OCI-LY1 (cell line): ENCODE results near the gene ZDHHC6.

ENCODE experiments used
- H2AFZ ChIP-seq: fragments of 200-600 bp; sonication (generic), shearing (Covaris generic); 2 replicates; pipeline ENCODE4 v1.6.0; 2014; ENCODE audit warnings: antibody characterized with exemption, mild to moderate bottlenecking, low read length
- H3F3A ChIP-seq: fragments of 200-600 bp; sonication (generic), shearing (Covaris generic); 2 replicates; pipeline ENCODE4 v1.6.0; 2014; ENCODE audit warnings: mild to moderate bottlenecking, antibody characterized with exemption, low read length, moderate library complexity; ENCODE audit not compliant: insufficient read depth
- H3K27ac ChIP-seq: fragments of 200-600 bp; sonication (generic); 2 replicates; pipeline ENCODE4 v1.5.1; 2014; ENCODE audit warnings: low read length, mixed run types, mild to moderate bottlenecking, low read depth; ENCODE audit not compliant: poor library complexity, severe bottlenecking
- H3K27me3 ChIP-seq: fragments of 200-600 bp; sonication (generic); 2 replicates; pipeline ENCODE4 v1.6.0; 2014; ENCODE audit warnings: antibody characterized with exemption, mild to moderate bottlenecking, low read length, moderate library complexity; ENCODE audit not compliant: insufficient read depth
- H3K36me3 ChIP-seq: fragments of 200-600 bp; sonication (generic); 2 replicates; pipeline ENCODE4 v1.6.1; 2014; ENCODE audit warnings: mild to moderate bottlenecking, antibody characterized with exemption, low read length, moderate library complexity, mixed read lengths; ENCODE audit not compliant: insufficient read depth
- H3K4me1 ChIP-seq: fragments of 200-600 bp; sonication (generic); 2 replicates; pipeline ENCODE4 v1.5.1; 2014; ENCODE audit warnings: mild to moderate bottlenecking, low read length, moderate library complexity; ENCODE audit not compliant: insufficient read depth, severe bottlenecking
- H3K4me2 ChIP-seq: fragments of 200-600 bp; sonication (generic), shearing (Covaris generic); 2 replicates; pipeline ENCODE4 v1.6.1; 2014; ENCODE audit warnings: low read length
- H3K4me3 ChIP-seq: fragments of 200-600 bp; sonication (generic); 2 replicates; pipeline ENCODE4 v1.5.1; 2014; ENCODE audit warnings: low read length, low read depth, mild to moderate bottlenecking, mixed read lengths; ENCODE audit not compliant: poor library complexity, severe bottlenecking
- H3K79me2 ChIP-seq: fragments of 200-600 bp; shearing (Covaris generic); 2 replicates; pipeline ENCODE4 v1.6.1; 2016; ENCODE audit warnings: mixed run types, low read length, mixed read lengths; ENCODE audit not compliant: insufficient read depth
- H3K9ac ChIP-seq: fragments of 200-600 bp; sonication (generic), shearing (Covaris generic); 2 replicates; pipeline ENCODE4 v1.6.1; 2014; ENCODE audit warnings: mild to moderate bottlenecking, low read length, mixed read lengths
- H3K9me2 ChIP-seq: fragments of 200-600 bp; sonication (generic), shearing (Covaris generic); 2 replicates; pipeline ENCODE4 v1.6.1; 2014; ENCODE audit warnings: low read depth, mild to moderate bottlenecking, low read length, mixed read lengths
- H3K9me3 ChIP-seq: fragments of 200-600 bp; shearing (Covaris generic); 2 replicates; pipeline ENCODE4 v1.6.1; 2014; ENCODE audit warnings: low read length, mixed read lengths
- H4K20me1 ChIP-seq: fragments of 200-600 bp; sonication (generic), shearing (Covaris generic); 2 replicates; pipeline ENCODE4 v1.6.0; 2016; ENCODE audit warnings: mild to moderate bottlenecking, low read length; ENCODE audit not compliant: insufficient read depth
- EZH2 ChIP-seq: fragments of 200-600 bp; sonication (generic), shearing (Covaris generic); IDR thresholded peaks from 2 replicates; pipeline ENCODE4 v1.8.0; 2017; ENCODE audit warnings: borderline replicate concordance, mixed run types, mild to moderate bottlenecking, antibody characterized with exemption, low read length, moderate library complexity, mixed read lengths
- TF ChIP-seq, protein P1 (sequence below): fragments of 200-600 bp; sonication (generic), shearing (Covaris generic); IDR thresholded peaks from 2 replicates; pipeline ENCODE4 v1.5.1; 2017; ENCODE audit warnings: mild to moderate bottlenecking, antibody characterized with exemption, low read length, moderate library complexity, mixed read lengths

Gene ZDHHC6, protein sequence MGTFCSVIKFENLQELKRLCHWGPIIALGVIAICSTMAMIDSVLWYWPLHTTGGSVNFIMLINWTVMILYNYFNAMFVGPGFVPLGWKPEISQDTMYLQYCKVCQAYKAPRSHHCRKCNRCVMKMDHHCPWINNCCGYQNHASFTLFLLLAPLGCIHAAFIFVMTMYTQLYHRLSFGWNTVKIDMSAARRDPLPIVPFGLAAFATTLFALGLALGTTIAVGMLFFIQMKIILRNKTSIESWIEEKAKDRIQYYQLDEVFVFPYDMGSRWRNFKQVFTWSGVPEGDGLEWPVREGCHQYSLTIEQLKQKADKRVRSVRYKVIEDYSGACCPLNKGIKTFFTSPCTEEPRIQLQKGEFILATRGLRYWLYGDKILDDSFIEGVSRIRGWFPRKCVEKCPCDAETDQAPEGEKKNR

DNA sequence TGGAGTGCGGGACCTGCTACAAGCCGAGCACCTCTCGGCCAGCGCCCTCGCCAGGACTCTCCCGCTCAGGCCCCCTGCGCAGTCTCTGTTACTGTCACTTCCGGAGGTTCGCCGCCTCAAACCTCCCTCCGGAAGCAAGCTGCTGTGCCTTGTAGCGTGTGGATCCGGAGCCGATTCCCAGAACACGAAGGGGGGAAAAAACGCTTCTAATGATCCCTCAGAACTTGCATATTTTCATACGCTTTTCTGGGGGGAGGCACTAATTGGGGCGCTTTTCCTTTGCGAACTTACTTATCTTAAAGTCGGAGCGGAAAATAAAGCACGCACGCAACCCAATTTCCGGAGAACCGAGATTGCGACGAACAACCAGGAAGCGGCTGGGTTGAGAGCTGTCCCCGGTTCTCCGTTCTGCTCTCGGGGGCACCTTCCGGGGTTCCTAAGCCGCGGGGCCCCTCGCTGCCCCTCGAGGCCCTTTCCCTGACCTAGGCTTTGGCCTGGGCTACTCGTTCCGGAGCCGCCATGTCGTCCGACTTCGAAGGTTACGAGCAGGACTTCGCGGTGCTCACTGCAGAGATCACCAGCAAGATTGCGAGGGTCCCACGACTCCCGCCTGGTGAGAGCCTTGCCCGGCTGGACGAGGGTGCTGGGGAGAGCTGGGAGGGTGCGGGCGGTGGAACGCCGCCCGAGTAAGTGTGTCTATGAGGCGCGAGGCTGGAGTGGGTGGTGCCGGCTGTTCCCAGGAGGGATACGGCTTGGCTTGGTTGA, at the start of gene ZDHHC6, which contains the start of gene VTI1A:
TSS of gene ZDHHC6 (minus strand) at position 60 of the 765 bp plus-strand sequence. CDS start 1,478 bp downstream, outside the sequence.
TSS of gene VTI1A (plus strand) at position 361 of the 765 bp plus-strand sequence. CDS start at position 520, 159 bp downstream.
- Histone ChIP-seq H3K9me3 (no peaks in the 10 kb centered on the region), H3K4me1 (peaks cover 24% of the 10 kb centered on the region), H3K9ac (peak within 1 kb of the TSS; percentile 95), H3K79me2 (peaks cover 40% of the 10 kb centered on the region), H3K4me2 (peak within 1 kb of the TSS; percentile 72), H2AFZ (no peak within 1 kb of the TSS), H3F3A (no peaks in the 10 kb centered on the region; the same call in 1 of the 2 replicates), H3K36me3 (peaks cover 35% of the 10 kb centered on the region), H3K27ac (peak within 1 kb of the TSS; percentile 42), H3K4me3 (peak within 1 kb of the TSS; percentile 90), H3K9me2 (no peaks in the 10 kb centered on the region), H3K27me3 (no peaks in the 10 kb centered on the region), H4K20me1 (no peaks in the 10 kb centered on the region)
- TF ChIP-seq, protein P1, sequence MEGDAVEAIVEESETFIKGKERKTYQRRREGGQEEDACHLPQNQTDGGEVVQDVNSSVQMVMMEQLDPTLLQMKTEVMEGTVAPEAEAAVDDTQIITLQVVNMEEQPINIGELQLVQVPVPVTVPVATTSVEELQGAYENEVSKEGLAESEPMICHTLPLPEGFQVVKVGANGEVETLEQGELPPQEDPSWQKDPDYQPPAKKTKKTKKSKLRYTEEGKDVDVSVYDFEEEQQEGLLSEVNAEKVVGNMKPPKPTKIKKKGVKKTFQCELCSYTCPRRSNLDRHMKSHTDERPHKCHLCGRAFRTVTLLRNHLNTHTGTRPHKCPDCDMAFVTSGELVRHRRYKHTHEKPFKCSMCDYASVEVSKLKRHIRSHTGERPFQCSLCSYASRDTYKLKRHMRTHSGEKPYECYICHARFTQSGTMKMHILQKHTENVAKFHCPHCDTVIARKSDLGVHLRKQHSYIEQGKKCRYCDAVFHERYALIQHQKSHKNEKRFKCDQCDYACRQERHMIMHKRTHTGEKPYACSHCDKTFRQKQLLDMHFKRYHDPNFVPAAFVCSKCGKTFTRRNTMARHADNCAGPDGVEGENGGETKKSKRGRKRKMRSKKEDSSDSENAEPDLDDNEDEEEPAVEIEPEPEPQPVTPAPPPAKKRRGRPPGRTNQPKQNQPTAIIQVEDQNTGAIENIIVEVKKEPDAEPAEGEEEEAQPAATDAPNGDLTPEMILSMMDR, result peak; percentile 31; the same call in 1 of the 2 replicates
- no peak for TF ChIP-seq EZH2

DNA sequence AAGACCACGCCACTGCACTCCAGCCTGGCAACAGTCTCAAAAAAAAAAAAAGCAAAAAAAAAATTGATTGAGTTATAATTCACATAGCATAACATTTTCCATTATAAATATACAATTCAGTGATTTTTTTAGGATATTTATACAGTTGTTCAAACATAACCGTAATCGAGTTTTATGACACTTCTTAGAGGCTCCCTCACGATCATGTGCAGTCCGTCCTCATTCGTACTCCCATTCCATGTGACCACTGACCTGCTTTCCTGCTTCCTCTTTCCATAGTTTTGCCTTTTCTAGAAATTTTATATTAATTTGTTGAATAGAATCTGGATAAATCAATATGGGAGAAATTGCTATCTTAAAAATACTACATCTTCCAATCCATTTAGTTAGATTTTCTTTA, 46.0 kb upstream of the ZDHHC6 start:
- Histone ChIP-seq H4K20me1 (no peaks in the 10 kb centered on the region), H3F3A (no peaks in the 10 kb centered on the region), H3K27me3 (no peaks in the 10 kb centered on the region), H3K36me3 (no peaks in the 10 kb centered on the region), H3K27ac (no peak overlapping the region), H3K4me1 (no peaks in the 10 kb centered on the region), H3K4me2 (no peak overlapping the region), H3K9me2 (no peaks in the 10 kb centered on the region), H3K79me2 (no peaks in the 10 kb centered on the region), H3K4me3 (no peak overlapping the region), H3K9ac (no peak overlapping the region), H3K9me3 (no peaks in the 10 kb centered on the region), H2AFZ (no peak overlapping the region)
- TF ChIP-seq EZH2, result no peak
- TF ChIP-seq, protein P1, result no peak

DNA sequence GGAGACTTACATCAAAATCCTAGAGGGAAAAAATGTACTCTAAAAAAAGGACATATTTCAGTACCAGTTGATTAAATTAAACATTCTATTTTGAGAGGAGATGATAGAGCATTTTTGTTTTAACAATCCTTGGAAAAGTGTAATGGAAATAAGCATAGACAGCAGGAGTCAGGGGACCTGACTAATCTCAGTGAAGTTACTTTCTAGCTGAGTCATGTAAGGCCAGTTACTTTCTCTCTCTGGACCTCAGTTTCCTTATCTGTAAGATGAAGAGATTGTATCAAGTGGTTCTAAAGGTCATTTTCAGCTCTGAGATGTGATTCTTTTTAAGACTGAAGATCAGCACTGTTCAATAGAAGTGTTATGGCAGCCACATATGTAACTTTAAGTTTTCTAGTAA, 44.4 kb upstream of the ZDHHC6 start:
- TF ChIP-seq, protein P1, result no peak
- TF ChIP-seq EZH2, result no peak
- no peaks in the 10 kb centered on the region for H3K79me2 ChIP-seq
- no peaks in the 10 kb centered on the region for H3F3A ChIP-seq
- no peaks in the 10 kb centered on the region for H3K9me2 ChIP-seq
- H3K9me3 ChIP-seq, result no peaks in the 10 kb centered on the region
- H3K4me2 ChIP-seq, result no peak overlapping the region
- no peak overlapping the region for H3K27ac ChIP-seq
- H3K9ac ChIP-seq, result no peak overlapping the region
- no peak overlapping the region for H3K4me3 ChIP-seq
- H3K27me3 ChIP-seq, result no peaks in the 10 kb centered on the region
- no peaks in the 10 kb centered on the region for H4K20me1 ChIP-seq
- no peaks in the 10 kb centered on the region for H3K36me3 ChIP-seq
- no peaks in the 10 kb centered on the region for H3K4me1 ChIP-seq
- no peak overlapping the region for H2AFZ ChIP-seq
